EH (cell line): ENCODE results near the gene TMEM242.
A peak's percentile ranks its signal among the peaks of the same experiment; 100 is the strongest.
"Not testable (repeated sequence)": the region's sequence is repeated elsewhere in the genome, so short reads cannot be mapped to it uniquely, and the experiment has no call there.

Source experiments
- DNase-seq: peaks from one replicate; pipeline ENCODE4 v3.0.0-alpha.2; 2015; ENCODE audit warnings: low read depth

The TMEM242 gene

GRCh38 chr6:157323966-157324300, 614 bp upstream of the TMEM242 start:
- peak; percentile 83 for DNase-seq

- DNase-seq: peak; percentile 89
These were observed 496 bp downstream of the TMEM242 start for GRCh38 chr6:157322792-157323254.

- peak; percentile 89 for DNase-seq
These were observed 6.2 kb downstream of the TMEM242 start for GRCh38 chr6:157316871-157317814.

- peak; percentile 78 for DNase-seq
These were observed 8.5 kb downstream of the TMEM242 start for GRCh38 chr6:157314705-157315321.

GRCh38 chr6:157313531-157314467, 9.5 kb downstream of the TMEM242 start:
- DNase-seq: no peak

GRCh38 chr6:157312757-157313156, 10.6 kb downstream of the TMEM242 start:
- DNase-seq: no peak

- not testable (repeated sequence) for DNase-seq
These were observed 12.6 kb downstream of the TMEM242 start for GRCh38 chr6:157310693-157311092.

- no peak for DNase-seq
These were observed 15.7 kb downstream of the TMEM242 start for GRCh38 chr6:157307661-157308060.

- DNase-seq: no peak
These were observed 17.4 kb downstream of the TMEM242 start for GRCh38 chr6:157305670-157306653.

- DNase-seq: peak; percentile 73
These were observed 18.2 kb downstream of the TMEM242 start for GRCh38 chr6:157304899-157305663.

GRCh38 chr6:157302736-157303135, 20.6 kb downstream of the TMEM242 start:
- no peak for DNase-seq

GRCh38 chr6:157300436-157300835, 22.9 kb downstream of the TMEM242 start:
- DNase-seq: no peak

- DNase-seq: no peak
These were observed 23.3 kb downstream of the TMEM242 start for GRCh38 chr6:157300006-157300405.

- no peak for DNase-seq
These were observed 25.0 kb downstream of the TMEM242 start for GRCh38 chr6:157298216-157298724.

GRCh38 chr6:157294654-157295053, 28.7 kb downstream of the TMEM242 start:
- DNase-seq: no peak

- no peak for DNase-seq
These were observed 29.5 kb downstream of the TMEM242 start for GRCh38 chr6:157293780-157294179.

GRCh38 chr6:157292202-157292601, 31.1 kb downstream of the TMEM242 start:
- no peak for DNase-seq

GRCh38 chr6:157291356-157291755, 32.0 kb downstream of the TMEM242 start:
- DNase-seq: no peak

GRCh38 chr6:157290797-157291196, 32.5 kb downstream of the TMEM242 start:
- DNase-seq: no peak

- DNase-seq: no peak
These were observed 33.6 kb downstream of the TMEM242 start for GRCh38 chr6:157289764-157290163.
